Measurements from ENCODE around the gene CEBPZ. TPM values are rescaled to one million over a fixed set of nuclear protein-coding genes. Genes with fewer than 3 reads are reported as not detected.

CEBPZ gene
- total and polyA plus RNA-seq, 2 of the 13 experiments (the other 11 are each of a cell fraction or from before 2014, with no cell fraction given): 14.4 to 117 TPM

GRCh38 chr2:37231241-37232130, at the start of gene CEBPZ, which contains the start of gene NDUFAF7 (continued):
- TF ChIP-seq ZNF512B (CRISPR knock-in tag; IDR thresholded peaks at IDR 0.05; ENCODE audit: borderline replicate concordance) (no peak), HIVEP1 (CRISPR knock-in tag; IDR thresholded peaks at IDR 0.05) (peak; percentile 92), ZNF496 (CRISPR knock-in tag; IDR thresholded peaks at IDR 0.05; ENCODE audit: insufficient replicate concordance) (no peak), CHCHD3 (CRISPR knock-in tag; IDR thresholded peaks at IDR 0.05) (no peak), ISL2 (CRISPR knock-in tag; IDR thresholded peaks at IDR 0.05) (peak; percentile 72; the same call in 1 of the 2 replicates), MEIS2 (CRISPR knock-in tag; IDR thresholded peaks at IDR 0.05) (peak; percentile 63; the same call in 1 of the 2 replicates), ZSCAN31 (CRISPR knock-in tag; IDR thresholded peaks at IDR 0.05; ENCODE audit: low read depth) (peak; percentile 96), ZNF234 (CRISPR knock-in tag; conservative IDR thresholded peaks at IDR 0.05) (peak; percentile 83; the same call in 1 of the 2 replicates), MLXIP (CRISPR knock-in tag; IDR thresholded peaks at IDR 0.05; ENCODE audit: borderline replicate concordance) (peak; percentile 20; the same call in 1 of the 2 replicates), SNAPC2 (CRISPR knock-in tag; IDR thresholded peaks at IDR 0.05) (0 out of 2 replicates have a peak, but pooled peaks have one; percentile 63), ZBTB38 (CRISPR knock-in tag; IDR thresholded peaks at IDR 0.05) (no peak; the same call in 1 of the 2 replicates), IRF1 (CRISPR knock-in tag; IDR thresholded peaks at IDR 0.05; ENCODE audit: low read depth) (0 out of 2 replicates have a peak, but pooled peaks have one; percentile 52), U2AF2 (IDR thresholded peaks at IDR 0.05; ENCODE audit: low read depth, low read length) (no peak), GABPA (IDR thresholded peaks at IDR 0.05; ENCODE audit: low read depth, low read length) (peak; percentile 88), GABPA (CRISPR knock-in tag; IDR thresholded peaks at IDR 0.05; ENCODE audit: low read depth) (peak; percentile 98), ZNF770 (CRISPR knock-in tag; IDR thresholded peaks at IDR 0.05) (no peak; the same call in 1 of the 2 replicates), THYN1 (CRISPR knock-in tag; IDR thresholded peaks at IDR 0.05; ENCODE audit: borderline replicate concordance, low read depth) (no peak), ZNF766 (CRISPR knock-in tag; IDR thresholded peaks at IDR 0.05; ENCODE audit: borderline replicate concordance) (no peak), MYNN (CRISPR knock-in tag; IDR thresholded peaks at IDR 0.05; ENCODE audit: low read depth) (no peak; the same call in 1 of the 2 replicates), NFIB (CRISPR knock-in tag; IDR thresholded peaks at IDR 0.05; ENCODE audit: borderline replicate concordance) (no peak)
